Neural cell (in vitro differentiated cells): ENCODE data around the gene IP6K3. TPM values are rescaled to one million over a fixed set of nuclear protein-coding genes. Genes with fewer than 3 reads are reported as not detected.

ENCODE experiments used
- H2AFZ ChIP-seq: fragments of 200-600, 300-800 bp; sonication (generic), shearing (Covaris generic); 2 replicates; pipeline ENCODE4 v1.6.0; 2014; ENCODE audit warnings: low read depth, mild to moderate bottlenecking, antibody characterized with exemption, low read length, moderate library complexity
- H3F3A ChIP-seq: fragments of 200-600 bp; shearing (Covaris generic); 2 replicates; pipeline ENCODE4 v1.6.1; 2016; ENCODE audit warnings: mild to moderate bottlenecking, moderate library complexity, mixed read lengths, antibody characterized with exemption, low read length; ENCODE audit not compliant: insufficient read depth, poor library complexity, severe bottlenecking
- H3K27ac ChIP-seq: fragments of 200-600, 300-800 bp; sonication (generic), shearing (Covaris generic); 2 replicates; pipeline ENCODE4 v1.5.1; 2014; ENCODE audit warnings: mild to moderate bottlenecking, low read length, moderate library complexity
- H3K27me3 ChIP-seq: fragments of 300-800, 200-600 bp; sonication (generic), shearing (Covaris generic); 2 replicates; pipeline ENCODE4 v1.6.0; 2014; ENCODE audit warnings: mild to moderate bottlenecking, low read depth, low read length, moderate library complexity; ENCODE audit not compliant: insufficient read depth
- H3K36me3 ChIP-seq: fragments of 300-800, 200-600 bp; sonication (generic), shearing (Covaris generic); 2 replicates; pipeline ENCODE4 v1.5.1; 2014; ENCODE audit warnings: mild to moderate bottlenecking, antibody characterized with exemption, low read length, moderate library complexity; ENCODE audit not compliant: insufficient read depth
- H3K4me2 ChIP-seq: fragments of 300-800, 200-600 bp; sonication (generic), shearing (Covaris generic); 2 replicates; pipeline ENCODE4 v1.6.0; 2014; ENCODE audit warnings: mild to moderate bottlenecking, low read length
- H3K4me3 ChIP-seq: fragments of 300-800, 200-600 bp; sonication (generic), shearing (Covaris generic); 2 replicates; pipeline ENCODE4 v1.5.1; 2014; ENCODE audit warnings: mild to moderate bottlenecking, low read length, moderate library complexity
- H3K79me2 ChIP-seq: fragments of 200-600 bp; shearing (Covaris generic); replicated peaks from 2 replicates; pipeline ENCODE4 v1.6.0; 2014; ENCODE audit warnings: mild to moderate bottlenecking, low read length, moderate library complexity; ENCODE audit not compliant: insufficient read depth
- H3K9ac ChIP-seq: fragments of 300-800, 200-600 bp; sonication (generic), shearing (Covaris generic); 2 replicates; pipeline ENCODE4 v1.6.1; 2016; ENCODE audit warnings: mild to moderate bottlenecking, low read length, mixed read lengths
- H3K9me2 ChIP-seq: fragments of 200-600 bp; shearing (Covaris generic); 2 replicates; pipeline ENCODE4 v1.6.1; 2016; ENCODE audit warnings: mild to moderate bottlenecking, low read length, mixed read lengths; ENCODE audit not compliant: insufficient read depth
- H3K9me3 ChIP-seq: fragments of 200-600, 300-800 bp; sonication (generic), shearing (Covaris generic); 2 replicates; pipeline ENCODE4 v1.6.1; 2016; ENCODE audit warnings: mild to moderate bottlenecking, mixed run types, low read length, moderate library complexity, mixed read lengths
- H4K20me1 ChIP-seq: fragments of 200-600 bp; shearing (Covaris generic); 2 replicates; pipeline ENCODE4 v1.6.1; 2016; ENCODE audit warnings: mild to moderate bottlenecking, mixed run types; ENCODE audit not compliant: insufficient read depth
- EP300 ChIP-seq: fragments of 450-650 bp; conservative IDR thresholded peaks from 2 replicates; pipeline ENCODE4 v1.6.1; 2014; ENCODE audit warnings: antibody characterized with exemption, mild to moderate bottlenecking, moderate library complexity; ENCODE audit not compliant: poor library complexity, severe bottlenecking
- EZH2 ChIP-seq: fragments of 200-600, 300-800 bp; shearing (Covaris generic), sonication (generic); IDR thresholded peaks from 2 replicates; pipeline ENCODE4 v1.6.1; 2014; ENCODE audit warnings: antibody characterized with exemption, low read length, borderline replicate concordance, mild to moderate bottlenecking; ENCODE audit not compliant: insufficient read depth, poor library complexity, severe bottlenecking
- MXI1 ChIP-seq: fragments of 450-650 bp; conservative IDR thresholded peaks from 2 replicates; pipeline ENCODE4 v1.6.1; 2014; ENCODE audit warnings: antibody characterized with exemption, mild to moderate bottlenecking; ENCODE audit not compliant: poor library complexity, severe bottlenecking
- POLR2AphosphoS5 ChIP-seq: IDR thresholded peaks from 2 replicates; pipeline ENCODE4 v1.6.1; 2012
- RAD21 ChIP-seq: fragments of 450-650 bp; conservative IDR thresholded peaks from 2 replicates; pipeline ENCODE4 v1.6.1; 2014; ENCODE audit warnings: antibody characterized with exemption, mild to moderate bottlenecking, moderate library complexity
- SMC3 ChIP-seq: fragments of 450-650 bp; conservative IDR thresholded peaks from 2 replicates; pipeline ENCODE4 v1.6.1; 2014; ENCODE audit warnings: antibody characterized with exemption, mild to moderate bottlenecking, moderate library complexity; ENCODE audit not compliant: poor library complexity
- TAF1 ChIP-seq: IDR thresholded peaks from 2 replicates; pipeline ENCODE4 v1.6.1; 2012; ENCODE audit warnings: low read depth
- polyA plus RNA-seq: library from polyadenylated mRNA; depleted of rRNA; stranded (reverse); fragments of >200 nt; gene quantifications from 2 replicates; pipeline ENCODE4 v1.2.3, GENCODE V29; 2014
- TF ChIP-seq, protein P1 (sequence below): IDR thresholded peaks from 2 replicates; pipeline ENCODE4 v1.6.1; 2012; ENCODE audit warnings: borderline replicate concordance
- TF ChIP-seq, protein P2 (sequence below): fragments of 450-650 bp; IDR thresholded peaks from 2 replicates; pipeline ENCODE4 v1.5.1; 2014; ENCODE audit warnings: antibody characterized with exemption, mild to moderate bottlenecking, moderate library complexity; ENCODE audit not compliant: poor library complexity, severe bottlenecking

IP6K3 gene
- polyA plus RNA-seq, 1 donor from 2014 or later: not detected

DNA sequence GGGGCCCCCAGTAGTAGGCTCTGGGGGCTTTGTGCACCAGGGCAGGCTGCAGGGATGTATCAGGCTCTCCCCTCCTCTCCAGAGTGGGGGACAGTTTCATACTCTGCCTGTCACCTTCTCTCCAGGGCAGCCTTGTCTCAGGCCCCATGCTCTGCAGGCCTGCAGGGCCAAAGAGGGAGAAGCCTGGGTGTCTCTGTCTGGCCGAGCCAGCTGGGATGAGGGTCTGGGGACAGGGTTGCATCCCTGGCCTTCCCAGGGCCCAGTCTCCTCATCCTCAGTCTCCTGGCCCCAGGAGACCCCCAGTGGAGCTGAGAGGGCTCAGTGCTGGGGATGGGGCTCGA lies 14.8 kb upstream of the IP6K3 start:
- Histone ChIP-seq H3K27me3 (no peaks in the 10 kb centered on the region), H3K9me3 (no peaks in the 10 kb centered on the region), H3K27ac (no peak overlapping the region), H3K9ac (no peak overlapping the region), H3K79me2 (no peaks in the 10 kb centered on the region), H3K4me3 (no peak overlapping the region), H3K9me2 (no peaks in the 10 kb centered on the region), H3K4me2 (no peak overlapping the region), H2AFZ (no peak overlapping the region), H3K36me3 (no peaks in the 10 kb centered on the region), H4K20me1 (no peaks in the 10 kb centered on the region), H3F3A (no peaks in the 10 kb centered on the region)
- TF ChIP-seq EP300: no peak
- TF ChIP-seq, protein P1, sequence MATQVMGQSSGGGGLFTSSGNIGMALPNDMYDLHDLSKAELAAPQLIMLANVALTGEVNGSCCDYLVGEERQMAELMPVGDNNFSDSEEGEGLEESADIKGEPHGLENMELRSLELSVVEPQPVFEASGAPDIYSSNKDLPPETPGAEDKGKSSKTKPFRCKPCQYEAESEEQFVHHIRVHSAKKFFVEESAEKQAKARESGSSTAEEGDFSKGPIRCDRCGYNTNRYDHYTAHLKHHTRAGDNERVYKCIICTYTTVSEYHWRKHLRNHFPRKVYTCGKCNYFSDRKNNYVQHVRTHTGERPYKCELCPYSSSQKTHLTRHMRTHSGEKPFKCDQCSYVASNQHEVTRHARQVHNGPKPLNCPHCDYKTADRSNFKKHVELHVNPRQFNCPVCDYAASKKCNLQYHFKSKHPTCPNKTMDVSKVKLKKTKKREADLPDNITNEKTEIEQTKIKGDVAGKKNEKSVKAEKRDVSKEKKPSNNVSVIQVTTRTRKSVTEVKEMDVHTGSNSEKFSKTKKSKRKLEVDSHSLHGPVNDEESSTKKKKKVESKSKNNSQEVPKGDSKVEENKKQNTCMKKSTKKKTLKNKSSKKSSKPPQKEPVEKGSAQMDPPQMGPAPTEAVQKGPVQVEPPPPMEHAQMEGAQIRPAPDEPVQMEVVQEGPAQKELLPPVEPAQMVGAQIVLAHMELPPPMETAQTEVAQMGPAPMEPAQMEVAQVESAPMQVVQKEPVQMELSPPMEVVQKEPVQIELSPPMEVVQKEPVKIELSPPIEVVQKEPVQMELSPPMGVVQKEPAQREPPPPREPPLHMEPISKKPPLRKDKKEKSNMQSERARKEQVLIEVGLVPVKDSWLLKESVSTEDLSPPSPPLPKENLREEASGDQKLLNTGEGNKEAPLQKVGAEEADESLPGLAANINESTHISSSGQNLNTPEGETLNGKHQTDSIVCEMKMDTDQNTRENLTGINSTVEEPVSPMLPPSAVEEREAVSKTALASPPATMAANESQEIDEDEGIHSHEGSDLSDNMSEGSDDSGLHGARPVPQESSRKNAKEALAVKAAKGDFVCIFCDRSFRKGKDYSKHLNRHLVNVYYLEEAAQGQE: no peak
- TF ChIP-seq POLR2AphosphoS5: no peak
- no peak for TF ChIP-seq TAF1
- TF ChIP-seq, protein P2, sequence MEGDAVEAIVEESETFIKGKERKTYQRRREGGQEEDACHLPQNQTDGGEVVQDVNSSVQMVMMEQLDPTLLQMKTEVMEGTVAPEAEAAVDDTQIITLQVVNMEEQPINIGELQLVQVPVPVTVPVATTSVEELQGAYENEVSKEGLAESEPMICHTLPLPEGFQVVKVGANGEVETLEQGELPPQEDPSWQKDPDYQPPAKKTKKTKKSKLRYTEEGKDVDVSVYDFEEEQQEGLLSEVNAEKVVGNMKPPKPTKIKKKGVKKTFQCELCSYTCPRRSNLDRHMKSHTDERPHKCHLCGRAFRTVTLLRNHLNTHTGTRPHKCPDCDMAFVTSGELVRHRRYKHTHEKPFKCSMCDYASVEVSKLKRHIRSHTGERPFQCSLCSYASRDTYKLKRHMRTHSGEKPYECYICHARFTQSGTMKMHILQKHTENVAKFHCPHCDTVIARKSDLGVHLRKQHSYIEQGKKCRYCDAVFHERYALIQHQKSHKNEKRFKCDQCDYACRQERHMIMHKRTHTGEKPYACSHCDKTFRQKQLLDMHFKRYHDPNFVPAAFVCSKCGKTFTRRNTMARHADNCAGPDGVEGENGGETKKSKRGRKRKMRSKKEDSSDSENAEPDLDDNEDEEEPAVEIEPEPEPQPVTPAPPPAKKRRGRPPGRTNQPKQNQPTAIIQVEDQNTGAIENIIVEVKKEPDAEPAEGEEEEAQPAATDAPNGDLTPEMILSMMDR: no peak
- no peak for TF ChIP-seq MXI1
- no peak for TF ChIP-seq SMC3

DNA sequence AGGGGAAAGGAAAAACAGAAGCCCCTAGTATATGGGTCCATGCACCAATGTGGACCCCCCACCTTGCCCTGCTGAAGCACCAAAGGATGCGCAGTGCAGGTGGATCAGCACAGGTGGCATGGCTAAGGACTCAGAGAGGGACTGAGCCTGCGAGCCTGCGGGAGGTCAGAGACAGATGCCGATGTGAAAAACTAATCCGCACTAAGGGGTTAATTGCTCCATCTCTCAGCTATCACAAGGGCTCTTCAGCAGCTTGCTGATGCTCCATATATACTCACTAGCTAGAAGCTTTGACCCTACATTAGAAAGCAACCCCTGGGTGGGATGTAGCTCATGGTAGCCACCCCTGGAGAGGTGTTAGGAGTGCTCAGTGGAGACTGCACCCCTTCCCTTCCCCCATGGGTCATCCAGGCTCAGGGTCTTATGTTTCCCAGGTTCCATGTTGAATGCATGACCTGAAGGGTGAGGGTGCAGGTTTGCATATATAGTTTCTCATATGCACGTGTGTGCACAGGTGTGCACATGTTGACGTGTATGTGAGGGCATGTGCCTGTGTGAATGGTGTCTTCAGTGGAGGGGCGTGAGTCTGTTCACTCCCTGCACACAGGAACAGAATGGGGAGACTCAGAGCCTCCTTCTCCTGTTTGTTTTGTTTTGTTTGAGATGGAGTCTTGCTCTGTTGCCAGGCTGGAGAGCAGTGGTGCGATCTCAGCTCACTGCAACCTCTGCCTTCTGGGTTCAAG lies 13.4 kb upstream of the IP6K3 start:
- H3K9me2 ChIP-seq: no peaks in the 10 kb centered on the region
- no peaks in the 10 kb centered on the region for H4K20me1 ChIP-seq
- H3K27ac ChIP-seq: no peak overlapping the region
- TF ChIP-seq, protein P2: no peak
- TF ChIP-seq SMC3 (no peak), EZH2 (no peak), EP300 (no peak), TAF1 (no peak), POLR2AphosphoS5 (no peak), RAD21 (no peak), MXI1 (no peak)
- TF ChIP-seq, protein P1: no peak
- no peak overlapping the region for H3K4me3 ChIP-seq
- no peaks in the 10 kb centered on the region for H3K79me2 ChIP-seq
- no peak overlapping the region for H2AFZ ChIP-seq
- H3K9me3 ChIP-seq: no peaks in the 10 kb centered on the region
- no peaks in the 10 kb centered on the region for H3K27me3 ChIP-seq
- no peaks in the 10 kb centered on the region for H3F3A ChIP-seq
- H3K9ac ChIP-seq: no peak overlapping the region
- no peak overlapping the region for H3K4me2 ChIP-seq
- H3K36me3 ChIP-seq: no peaks in the 10 kb centered on the region
